Measurements from ENCODE around the gene ABHD11.

DNA sequence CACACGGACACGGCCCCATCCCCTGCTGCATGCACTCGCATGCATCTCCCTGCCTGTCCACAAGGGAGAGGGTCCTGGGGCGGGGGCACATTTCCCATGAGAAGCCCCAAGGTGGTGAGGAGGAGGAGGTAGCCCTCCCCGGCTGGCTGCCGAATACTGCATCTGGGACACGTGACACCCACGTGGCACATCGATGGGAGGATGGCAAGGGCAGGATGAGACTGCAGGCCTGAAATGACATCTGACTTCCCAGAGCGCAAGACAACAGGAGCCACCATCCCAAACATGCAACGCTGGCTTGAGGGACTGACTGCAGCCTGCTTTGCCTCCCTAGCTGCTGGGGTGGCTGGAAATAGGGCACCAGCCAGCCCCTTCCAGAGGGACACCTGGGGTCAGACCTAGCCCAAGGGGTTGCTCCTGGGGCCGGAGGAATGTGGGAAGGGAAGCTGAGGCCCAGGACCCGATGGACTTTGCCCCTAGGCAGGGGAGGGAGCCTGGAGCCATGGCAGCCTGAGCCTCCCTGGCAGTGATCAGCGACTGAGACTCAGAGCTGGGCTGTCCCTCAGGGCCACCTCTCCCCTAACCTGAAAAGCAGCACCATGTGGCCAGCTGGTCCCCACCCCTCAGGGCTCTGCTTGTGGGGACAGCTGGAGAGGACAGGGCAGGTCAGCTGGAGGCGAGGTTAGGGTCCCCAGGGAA, 39.1 kb downstream of the ABHD11 start:
- TF ChIP-seq POLR2A (IDR thresholded peaks at IDR 0.05) (no peak), CTCF (IDR thresholded peaks at IDR 0.05) (no peak)

Data from heart left ventricle (tissue), 13 donors.